Right lobe of liver (tissue), 4 donors: ENCODE data around the gene REXO4.

Experiments used
- POLR2A ChIP-seq: fragments of 450-650 bp; IDR thresholded peaks from one replicate; pipeline ENCODE4 v1.6.1; 2017; ENCODE audit warnings: antibody characterized with exemption, mild to moderate bottlenecking
- TF ChIP-seq, protein P1 (sequence below), 4 donors: fragments of 200-600 bp in 3 of 4; fragments of 450-650 bp in 1 of 4; IDR thresholded peaks; one replicate each; pipeline versions ENCODE4 v1.5.1 to v1.8.0; 2016 to 2022; ENCODE audit warnings: antibody characterized with exemption in 4 of 4, mild to moderate bottlenecking in 2 of 4
- donor health status: DM: no; HTN: no; CAD: no.
- donor health status: DM: no; HTN: no; CAD: no.
- donor health status: DM: no; HTN: yes; CAD: no.

GRCh38 chr9:133461975-133462374, 44.2 kb upstream of the REXO4 start:
- TF ChIP-seq, protein P1, sequence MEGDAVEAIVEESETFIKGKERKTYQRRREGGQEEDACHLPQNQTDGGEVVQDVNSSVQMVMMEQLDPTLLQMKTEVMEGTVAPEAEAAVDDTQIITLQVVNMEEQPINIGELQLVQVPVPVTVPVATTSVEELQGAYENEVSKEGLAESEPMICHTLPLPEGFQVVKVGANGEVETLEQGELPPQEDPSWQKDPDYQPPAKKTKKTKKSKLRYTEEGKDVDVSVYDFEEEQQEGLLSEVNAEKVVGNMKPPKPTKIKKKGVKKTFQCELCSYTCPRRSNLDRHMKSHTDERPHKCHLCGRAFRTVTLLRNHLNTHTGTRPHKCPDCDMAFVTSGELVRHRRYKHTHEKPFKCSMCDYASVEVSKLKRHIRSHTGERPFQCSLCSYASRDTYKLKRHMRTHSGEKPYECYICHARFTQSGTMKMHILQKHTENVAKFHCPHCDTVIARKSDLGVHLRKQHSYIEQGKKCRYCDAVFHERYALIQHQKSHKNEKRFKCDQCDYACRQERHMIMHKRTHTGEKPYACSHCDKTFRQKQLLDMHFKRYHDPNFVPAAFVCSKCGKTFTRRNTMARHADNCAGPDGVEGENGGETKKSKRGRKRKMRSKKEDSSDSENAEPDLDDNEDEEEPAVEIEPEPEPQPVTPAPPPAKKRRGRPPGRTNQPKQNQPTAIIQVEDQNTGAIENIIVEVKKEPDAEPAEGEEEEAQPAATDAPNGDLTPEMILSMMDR (IDR thresholded peaks at IDR 0.05), result no peak
- TF ChIP-seq POLR2A, result no peak
